ENCODE data around the gene GPN3. TPM values are rescaled to one million over a fixed set of nuclear protein-coding genes. Genes with fewer than 3 reads are reported as not detected.
"Not testable (repeated sequence)": the region's sequence is repeated elsewhere in the genome, so short reads cannot be mapped to it uniquely, and the experiment has no call there.

The GPN3 gene
- total and polyA plus RNA-seq, 2 of the 4 experiments (the other 2 are of a cell fraction) = 7.7 to 14.9 TPM

- Histone ChIP-seq H2BK120ac (ENCODE audit: low read depth, low read length) (no peak overlapping the region), H4K91ac (ENCODE audit: insufficient read depth, low read depth, low read length) (no peak overlapping the region), H3K4ac (ENCODE audit: low read depth, low read length) (no peak overlapping the region), H3K9me1 (ENCODE audit: insufficient read depth, low read length) (no peaks in the 10 kb centered on the region), H2BK20ac (ENCODE audit: low read depth, low read length) (no peak overlapping the region), H3K9ac (ENCODE audit: low read depth, low read length) (no peak overlapping the region), H3K18ac (ENCODE audit: low read depth, low read length) (no peak overlapping the region), H2AFZ (replicated peaks; ENCODE audit: low read length, poor library complexity) (no peak overlapping the region), H3K4me3 (ENCODE audit: insufficient read depth, low read depth, low read length) (no peak overlapping the region), H2BK5ac (ENCODE audit: low read depth, low read length, poor library complexity, severe bottlenecking) (no peak overlapping the region), H3K23ac (ENCODE audit: low read depth, low read length) (no peak overlapping the region), H3K79me1 (ENCODE audit: low read depth in 1 of 2, low read length in 2 of 2) (peaks cover 6 to 51% of the 10 kb centered on the region in 2 experiments), H2AK9ac (replicated peaks; ENCODE audit: low read depth, low read length, poor library complexity) (no peak overlapping the region), H4K8ac (ENCODE audit: low read depth in 2 of 2, low read length in 2 of 2) (no peak overlapping the region), H3K9me3 (ENCODE audit: control insufficient read depth, insufficient read depth, low read length) (no peaks in the 10 kb centered on the region), H4K5ac (ENCODE audit: low read depth, low read length) (no peak overlapping the region), H3K27ac (ENCODE audit: insufficient read depth, low read length) (no peak overlapping the region), H3K27me3 (ENCODE audit: control insufficient read depth, insufficient read depth, low read length) (no peaks in the 10 kb centered on the region), H2AK5ac (ENCODE audit: low read depth, low read length) (no peak overlapping the region), H3K56ac (ENCODE audit: extremely low read depth, insufficient read depth, low read length) (no peak overlapping the region), H3K4me1 (ENCODE audit: control insufficient read depth, insufficient read depth, low read length) (peaks cover 3% of the 10 kb centered on the region; the same call in 1 of the 2 replicates), H3K36me3 (ENCODE audit: control insufficient read depth, insufficient read depth, low read length) (peaks cover 9% of the 10 kb centered on the region), H3K14ac (replicated peaks; ENCODE audit: low read depth, low read length) (no peak overlapping the region), H4K20me1 (ENCODE audit: insufficient read depth, low read length) (peaks cover 3% of the 10 kb centered on the region), H2BK15ac (ENCODE audit: low read depth, low read length) (no peak overlapping the region), H3K4me2 (ENCODE audit: low read depth, low read length) (no peak overlapping the region)
- 100% methylated on average over 1 of the region's 2 CpGs; no CpG with 5 or more reads in 1 of the 2 experiments for WGBS, 2 experiments (ENCODE audit: extremely low coverage in 2 of 2, insufficient read length in 1 of 2)
- POLR2A ChIA-PET (ENCODE audit: unreplicated experiment) = no interaction called here
- CTCF ChIA-PET = no interaction called here
- no peak for TF ChIP-seq RFX5 (IDR thresholded peaks at IDR 0.05; ENCODE audit: low read depth, low read length)
- no peak for TF ChIP-seq RAD21 (IDR thresholded peaks at IDR 0.05; ENCODE audit: low read length)
- no peak for TF ChIP-seq BHLHE40 (IDR thresholded peaks at IDR 0.05; ENCODE audit: low read depth, low read length)
- no peak for TF ChIP-seq MAZ (IDR thresholded peaks at IDR 0.05; ENCODE audit: borderline replicate concordance, low read depth, low read length)
- no peak for TF ChIP-seq USF2 (IDR thresholded peaks at IDR 0.05; ENCODE audit: low read depth, low read length)
- TF ChIP-seq SMC3 (IDR thresholded peaks at IDR 0.05; ENCODE audit: low read depth, low read length) = no peak
- in situ Hi-C loops (cut with MboI; ENCODE audit: low sequenced_read_pairs) (no loop called here), intact Hi-C loops (cut with micrococcal nuclease) (no loop called here), dilution Hi-C loops (cut with HindIII; ENCODE audit: low sequenced_read_pairs, unreplicated experiment) (no loop called here)
- no TSS peak for BruUV-seq (replicated peaks)
- ATAC-seq (ENCODE audit: low read depth) (no peak), DNase-seq (no peak)
These were observed 3.0 kb downstream of the GPN3 start for GRCh38 chr12:110465024-110465423.

- DNase-seq; H3K27ac ChIP-seq (ENCODE audit: insufficient read depth, low read length); H3K4ac ChIP-seq (ENCODE audit: low read depth, low read length); H3K4me3 ChIP-seq (ENCODE audit: insufficient read depth, low read depth, low read length); dilution Hi-C loops (cut with HindIII; ENCODE audit: low sequenced_read_pairs, unreplicated experiment); in situ Hi-C loops (cut with MboI; ENCODE audit: low sequenced_read_pairs); H2BK5ac ChIP-seq (ENCODE audit: low read depth, low read length, poor library complexity, severe bottlenecking); H4K91ac ChIP-seq (ENCODE audit: insufficient read depth, low read depth, low read length); H3K14ac ChIP-seq (replicated peaks; ENCODE audit: low read depth, low read length); H3K9ac ChIP-seq (ENCODE audit: low read depth, low read length); H2AK5ac ChIP-seq (ENCODE audit: low read depth, low read length); H3K18ac ChIP-seq (ENCODE audit: low read depth, low read length); H3K23ac ChIP-seq (ENCODE audit: low read depth, low read length); BruUV-seq (replicated peaks); H4K8ac ChIP-seq (ENCODE audit: low read depth in 2 of 2, low read length in 2 of 2); H3K9me3 ChIP-seq (ENCODE audit: control insufficient read depth, insufficient read depth, low read length); H3K9me1 ChIP-seq (ENCODE audit: insufficient read depth, low read length); H4K5ac ChIP-seq (ENCODE audit: low read depth, low read length); H3K27me3 ChIP-seq (ENCODE audit: control insufficient read depth, insufficient read depth, low read length); H3K56ac ChIP-seq (ENCODE audit: extremely low read depth, insufficient read depth, low read length); H2BK15ac ChIP-seq (ENCODE audit: low read depth, low read length); intact Hi-C loops (cut with micrococcal nuclease); H2BK20ac ChIP-seq (ENCODE audit: low read depth, low read length); H2BK120ac ChIP-seq (ENCODE audit: low read depth, low read length); POLR2A ChIA-PET (ENCODE audit: unreplicated experiment); H4K20me1 ChIP-seq (ENCODE audit: insufficient read depth, low read length); H3K4me2 ChIP-seq (ENCODE audit: low read depth, low read length); H2AK9ac ChIP-seq (replicated peaks; ENCODE audit: low read depth, low read length, poor library complexity); H2AFZ ChIP-seq (replicated peaks; ENCODE audit: low read length, poor library complexity); ATAC-seq (ENCODE audit: low read depth); H3K4me1 ChIP-seq (ENCODE audit: control insufficient read depth, insufficient read depth, low read length): not testable (repeated sequence)
- Histone ChIP-seq H3K36me3 (ENCODE audit: control insufficient read depth, insufficient read depth, low read length) (peaks cover 20% of the 10 kb centered on the region), H3K79me1 (ENCODE audit: low read depth in 1 of 2, low read length in 2 of 2) (peaks cover 0 to 28% of the 10 kb centered on the region in 2 experiments; a peak in 2 of 4 replicates)
- CTCF ChIA-PET = interaction anchor here (0.7 kb wide), 3 partner anchors 41 to 1001 kb away, joined by 3 read pairs; partner anchors contain the start of gene VPS29
- WGBS, 2 experiments (ENCODE audit: extremely low coverage in 2 of 2, insufficient read length in 1 of 2) = no CpG with 5 or more reads among the region's 5 CpGs
These were observed 6.9 kb downstream of the GPN3 start for GRCh38 chr12:110461189-110461588.

All from IMR-90 (cell line).